ENCODE measurements around the gene TBC1D9B.

The TBC1D9B gene

GRCh38 chr5:179873588-179874110, 34.0 kb downstream of the TBC1D9B start:
- TF ChIP-seq TCF12 (IDR thresholded peaks at IDR 0.05; ENCODE audit: low read depth) (no peak), EP300 (IDR thresholded peaks at IDR 0.05; ENCODE audit: borderline replicate concordance) (no peak), TEAD4 (IDR thresholded peaks at IDR 0.05) (no peak), FOXM1 (IDR thresholded peaks at IDR 0.05; ENCODE audit: borderline replicate concordance, low read depth) (no peak), ZBTB7A (IDR thresholded peaks at IDR 0.05; ENCODE audit: low read depth) (no peak), REST (IDR thresholded peaks at IDR 0.05; ENCODE audit: low read depth) (no peak), MAX (IDR thresholded peaks at IDR 0.05) (no peak), TAF1 (IDR thresholded peaks at IDR 0.05; ENCODE audit: low read depth) (no peak), CREB1 (IDR thresholded peaks at IDR 0.05; ENCODE audit: low read depth) (no peak), EGR1 (IDR thresholded peaks at IDR 0.05) (no peak), CEBPB (IDR thresholded peaks at IDR 0.05) (no peak), NFIC (IDR thresholded peaks at IDR 0.05) (no peak), YY1 (IDR thresholded peaks at IDR 0.05; ENCODE audit: low read depth) (no peak), USF1 (IDR thresholded peaks at IDR 0.05) (no peak), RAD21 (IDR thresholded peaks at IDR 0.05; ENCODE audit: low read depth) (no peak)

- TF ChIP-seq TAF1 (IDR thresholded peaks at IDR 0.05; ENCODE audit: low read depth) = no peak
- TF ChIP-seq CREB1 (IDR thresholded peaks at IDR 0.05; ENCODE audit: low read depth) = no peak
- TF ChIP-seq TCF12 (IDR thresholded peaks at IDR 0.05; ENCODE audit: low read depth) = no peak
- TF ChIP-seq YY1 (IDR thresholded peaks at IDR 0.05; ENCODE audit: low read depth) = no peak
- no peak for TF ChIP-seq TEAD4 (IDR thresholded peaks at IDR 0.05)
- TF ChIP-seq FOXM1 (IDR thresholded peaks at IDR 0.05; ENCODE audit: borderline replicate concordance, low read depth) = no peak
- no peak for TF ChIP-seq CEBPB (IDR thresholded peaks at IDR 0.05)
- TF ChIP-seq EGR1 (IDR thresholded peaks at IDR 0.05) = no peak
- TF ChIP-seq RAD21 (IDR thresholded peaks at IDR 0.05; ENCODE audit: low read depth) = no peak
- TF ChIP-seq EP300 (IDR thresholded peaks at IDR 0.05; ENCODE audit: borderline replicate concordance) = no peak
- no peak for TF ChIP-seq ZBTB7A (IDR thresholded peaks at IDR 0.05; ENCODE audit: low read depth)
- no peak for TF ChIP-seq REST (IDR thresholded peaks at IDR 0.05; ENCODE audit: low read depth)
- no peak for TF ChIP-seq MAX (IDR thresholded peaks at IDR 0.05)
- no peak for TF ChIP-seq USF1 (IDR thresholded peaks at IDR 0.05)
- no peak for TF ChIP-seq NFIC (IDR thresholded peaks at IDR 0.05)
These were observed 34.7 kb downstream of the TBC1D9B start for GRCh38 chr5:179872828-179873575.

GRCh38 chr5:179872055-179872827, 35.5 kb downstream of the TBC1D9B start:
- TF ChIP-seq ZBTB7A (IDR thresholded peaks at IDR 0.05; ENCODE audit: low read depth) = no peak
- no peak for TF ChIP-seq YY1 (IDR thresholded peaks at IDR 0.05; ENCODE audit: low read depth)
- no peak for TF ChIP-seq CREB1 (IDR thresholded peaks at IDR 0.05; ENCODE audit: low read depth)
- no peak for TF ChIP-seq EGR1 (IDR thresholded peaks at IDR 0.05)
- TF ChIP-seq NFIC (IDR thresholded peaks at IDR 0.05) = no peak
- no peak for TF ChIP-seq EP300 (IDR thresholded peaks at IDR 0.05; ENCODE audit: borderline replicate concordance)
- TF ChIP-seq MAX (IDR thresholded peaks at IDR 0.05) = no peak
- TF ChIP-seq FOXM1 (IDR thresholded peaks at IDR 0.05; ENCODE audit: borderline replicate concordance, low read depth) = no peak
- no peak for TF ChIP-seq TEAD4 (IDR thresholded peaks at IDR 0.05)
- no peak for TF ChIP-seq TCF12 (IDR thresholded peaks at IDR 0.05; ENCODE audit: low read depth)
- TF ChIP-seq REST (IDR thresholded peaks at IDR 0.05; ENCODE audit: low read depth) = no peak
- no peak for TF ChIP-seq CEBPB (IDR thresholded peaks at IDR 0.05)
- no peak for TF ChIP-seq RAD21 (IDR thresholded peaks at IDR 0.05; ENCODE audit: low read depth)
- TF ChIP-seq USF1 (IDR thresholded peaks at IDR 0.05) = no peak
- TF ChIP-seq TAF1 (IDR thresholded peaks at IDR 0.05; ENCODE audit: low read depth) = no peak
